Suprapubic skin (tissue), 4 donors: Measurements from ENCODE around the gene RTN4R.
"Not testable (repeated sequence)": the region's sequence is repeated elsewhere in the genome, so short reads cannot be mapped to it uniquely, and the experiment has no call there.

Source experiments
- CTCF ChIP-seq, 2 donors: fragments of 200-600 bp in 1 of 2; fragments of 450-650 bp in 1 of 2; sonication (generic) in 1 of 2; IDR thresholded peaks; one replicate each; pipeline ENCODE4 v1.5.1; 2016 to 2019; ENCODE audit warnings: antibody characterized with exemption in 2 of 2, mild to moderate bottlenecking in 1 of 2, moderate library complexity in 1 of 2
- EP300 ChIP-seq: sonication (generic); formaldehyde crosslinking; IDR thresholded peaks from one replicate; pipeline ENCODE4 v1.6.1; 2017; ENCODE audit warnings: antibody characterized with exemption
- POLR2AphosphoS5 ChIP-seq, 3 donors: sonication (generic); formaldehyde crosslinking; IDR thresholded peaks; one replicate each; pipeline ENCODE4 v1.6.1; 2017; ENCODE audit warnings: antibody characterized with exemption in 3 of 3

- not testable (repeated sequence) for TF ChIP-seq CTCF (IDR thresholded peaks at IDR 0.05); EP300; POLR2AphosphoS5 (IDR thresholded peaks at IDR 0.05)
These were observed 46.1 kb upstream of the RTN4R start for GRCh38 chr22:20314206-20314605.
